ENCODE results near the gene IKBKG. TPM values are rescaled to one million over a fixed set of nuclear protein-coding genes. Genes with fewer than 3 reads are reported as not detected.
"Not testable (repeated sequence)": the region's sequence is repeated elsewhere in the genome, so short reads cannot be mapped to it uniquely, and the experiment has no call there.

The IKBKG gene
- total RNA-seq, 1 donor from 2014 or later: 20.6 TPM

DNA sequence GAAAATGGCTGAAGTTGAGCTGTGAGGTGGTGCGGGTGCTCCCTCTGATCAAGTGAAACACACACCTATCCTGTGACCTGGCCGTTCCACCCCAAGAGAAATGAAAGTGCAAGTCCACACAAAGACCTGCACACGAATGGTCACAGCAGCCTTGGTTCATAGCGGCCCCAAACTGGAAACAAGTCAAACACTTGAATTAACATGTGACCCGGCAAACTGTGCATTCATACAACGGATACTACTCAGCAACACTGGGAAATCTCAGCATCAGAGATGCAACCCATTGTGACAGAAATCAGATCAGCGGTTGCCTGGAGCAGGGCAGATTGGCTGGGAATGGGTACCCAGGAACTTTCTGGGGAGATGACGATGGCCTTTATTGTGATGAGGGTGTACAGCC, 8.3 kb upstream of the IKBKG start:
- Mint-ChIP-seq H3K4me3 (no peak overlapping the region), H3K9me3 (peaks cover 5% of the 10 kb centered on the region), H3K27ac (no peak overlapping the region), H3K36me3 (peaks cover 8% of the 10 kb centered on the region), H3K27me3 (ENCODE audit: low read depth) (no peaks in the 10 kb centered on the region), H3K4me1 (peaks cover 2% of the 10 kb centered on the region)
- DNase-seq (ENCODE audit: low spot score in 2 of 2, unreplicated experiment in 2 of 2): no peak
- TF ChIP-seq, protein P1, sequence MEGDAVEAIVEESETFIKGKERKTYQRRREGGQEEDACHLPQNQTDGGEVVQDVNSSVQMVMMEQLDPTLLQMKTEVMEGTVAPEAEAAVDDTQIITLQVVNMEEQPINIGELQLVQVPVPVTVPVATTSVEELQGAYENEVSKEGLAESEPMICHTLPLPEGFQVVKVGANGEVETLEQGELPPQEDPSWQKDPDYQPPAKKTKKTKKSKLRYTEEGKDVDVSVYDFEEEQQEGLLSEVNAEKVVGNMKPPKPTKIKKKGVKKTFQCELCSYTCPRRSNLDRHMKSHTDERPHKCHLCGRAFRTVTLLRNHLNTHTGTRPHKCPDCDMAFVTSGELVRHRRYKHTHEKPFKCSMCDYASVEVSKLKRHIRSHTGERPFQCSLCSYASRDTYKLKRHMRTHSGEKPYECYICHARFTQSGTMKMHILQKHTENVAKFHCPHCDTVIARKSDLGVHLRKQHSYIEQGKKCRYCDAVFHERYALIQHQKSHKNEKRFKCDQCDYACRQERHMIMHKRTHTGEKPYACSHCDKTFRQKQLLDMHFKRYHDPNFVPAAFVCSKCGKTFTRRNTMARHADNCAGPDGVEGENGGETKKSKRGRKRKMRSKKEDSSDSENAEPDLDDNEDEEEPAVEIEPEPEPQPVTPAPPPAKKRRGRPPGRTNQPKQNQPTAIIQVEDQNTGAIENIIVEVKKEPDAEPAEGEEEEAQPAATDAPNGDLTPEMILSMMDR (IDR thresholded peaks at IDR 0.05; ENCODE audit: unreplicated experiment): no peak

DNA sequence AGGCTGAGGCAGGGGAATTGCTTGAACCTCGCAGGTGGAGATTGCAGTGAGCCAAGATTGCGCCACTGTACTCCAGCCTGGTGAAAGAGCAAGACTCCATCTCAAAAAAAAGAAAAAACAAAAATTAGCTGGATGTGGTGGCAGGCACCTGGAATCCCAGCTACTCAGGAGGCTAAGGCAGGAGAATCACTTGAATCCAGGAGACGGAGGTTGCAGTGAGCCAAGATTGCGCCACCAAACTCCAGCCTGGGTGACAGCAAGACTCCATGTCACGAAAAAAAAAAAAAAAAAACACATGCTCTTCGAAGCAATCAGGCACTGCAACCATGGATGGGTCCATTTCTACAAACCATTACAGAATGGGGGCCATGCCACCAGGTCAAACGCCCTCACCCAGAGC, 7.1 kb upstream of the IKBKG start:
- not testable (repeated sequence) for H3K27ac Mint-ChIP-seq; H3K4me1 Mint-ChIP-seq; DNase-seq (ENCODE audit: low spot score in 2 of 2, unreplicated experiment in 2 of 2); H3K4me3 Mint-ChIP-seq; H3K9me3 Mint-ChIP-seq; H3K27me3 Mint-ChIP-seq (ENCODE audit: low read depth); H3K36me3 Mint-ChIP-seq

DNA sequence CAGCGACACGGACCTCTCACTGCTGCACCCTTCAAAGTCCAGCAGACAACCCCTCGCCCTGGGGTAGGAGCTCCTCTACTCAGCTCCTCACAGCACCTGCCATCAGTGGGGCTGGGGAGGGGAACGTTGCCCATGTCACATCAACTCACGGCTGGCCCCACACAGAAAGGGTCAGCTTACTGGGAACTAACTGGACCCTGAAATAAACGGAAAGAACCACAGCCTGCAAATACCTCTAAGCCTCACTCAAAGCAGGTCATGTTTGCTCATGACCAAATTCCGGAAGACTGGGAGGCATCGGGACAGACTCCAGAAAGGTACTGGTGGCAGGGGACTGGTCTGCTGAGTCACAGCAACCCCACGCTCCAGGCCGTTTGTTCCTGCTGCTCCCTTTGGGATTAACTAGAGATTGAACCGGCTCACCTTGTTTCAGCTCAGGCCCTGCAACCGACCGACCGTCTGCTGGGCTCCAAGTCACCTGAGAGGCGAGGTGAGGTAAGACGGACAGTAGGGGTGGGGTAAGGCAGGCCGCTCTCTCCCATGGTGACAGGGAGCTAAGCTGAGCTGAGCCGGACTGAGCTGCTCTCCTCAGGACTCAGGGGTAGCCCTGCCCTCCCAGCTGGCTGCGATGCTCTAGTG, 6.4 kb upstream of the IKBKG start:
- Mint-ChIP-seq H3K36me3 (peaks cover 6% of the 10 kb centered on the region), H3K27me3 (ENCODE audit: low read depth) (no peaks in the 10 kb centered on the region), H3K4me1 (peaks cover 6% of the 10 kb centered on the region), H3K4me3 (no peak overlapping the region), H3K9me3 (peaks cover 5% of the 10 kb centered on the region), H3K27ac (no peak overlapping the region)
- TF ChIP-seq, protein P1 (IDR thresholded peaks at IDR 0.05; ENCODE audit: unreplicated experiment): no peak
- DNase-seq (ENCODE audit: low spot score in 2 of 2, unreplicated experiment in 2 of 2): no peak

DNA sequence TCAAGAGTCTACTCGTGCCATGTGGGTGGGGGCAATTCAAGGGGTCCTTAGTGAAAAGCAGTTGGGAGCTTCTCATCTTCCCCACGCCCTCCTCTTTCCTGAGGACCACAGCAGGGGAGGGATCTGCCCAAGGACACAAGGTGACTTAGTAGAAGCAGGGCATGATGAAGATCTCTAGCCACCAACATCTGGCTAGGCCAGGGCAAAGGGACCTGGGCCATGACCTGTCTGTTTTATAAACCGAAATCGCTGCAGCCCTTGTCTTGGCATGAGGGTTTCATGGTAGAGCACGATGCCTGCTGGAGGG, 5.9 kb upstream of the IKBKG start:
- Mint-ChIP-seq H3K9me3 (peaks cover 5% of the 10 kb centered on the region), H3K4me3 (no peak overlapping the region), H3K4me1 (peaks cover 9% of the 10 kb centered on the region), H3K27me3 (ENCODE audit: low read depth) (no peaks in the 10 kb centered on the region), H3K36me3 (peaks cover 6% of the 10 kb centered on the region), H3K27ac (no peak overlapping the region)
- no peak for DNase-seq (ENCODE audit: low spot score in 2 of 2, unreplicated experiment in 2 of 2)
- TF ChIP-seq, protein P1 (IDR thresholded peaks at IDR 0.05; ENCODE audit: unreplicated experiment): no peak

DNA sequence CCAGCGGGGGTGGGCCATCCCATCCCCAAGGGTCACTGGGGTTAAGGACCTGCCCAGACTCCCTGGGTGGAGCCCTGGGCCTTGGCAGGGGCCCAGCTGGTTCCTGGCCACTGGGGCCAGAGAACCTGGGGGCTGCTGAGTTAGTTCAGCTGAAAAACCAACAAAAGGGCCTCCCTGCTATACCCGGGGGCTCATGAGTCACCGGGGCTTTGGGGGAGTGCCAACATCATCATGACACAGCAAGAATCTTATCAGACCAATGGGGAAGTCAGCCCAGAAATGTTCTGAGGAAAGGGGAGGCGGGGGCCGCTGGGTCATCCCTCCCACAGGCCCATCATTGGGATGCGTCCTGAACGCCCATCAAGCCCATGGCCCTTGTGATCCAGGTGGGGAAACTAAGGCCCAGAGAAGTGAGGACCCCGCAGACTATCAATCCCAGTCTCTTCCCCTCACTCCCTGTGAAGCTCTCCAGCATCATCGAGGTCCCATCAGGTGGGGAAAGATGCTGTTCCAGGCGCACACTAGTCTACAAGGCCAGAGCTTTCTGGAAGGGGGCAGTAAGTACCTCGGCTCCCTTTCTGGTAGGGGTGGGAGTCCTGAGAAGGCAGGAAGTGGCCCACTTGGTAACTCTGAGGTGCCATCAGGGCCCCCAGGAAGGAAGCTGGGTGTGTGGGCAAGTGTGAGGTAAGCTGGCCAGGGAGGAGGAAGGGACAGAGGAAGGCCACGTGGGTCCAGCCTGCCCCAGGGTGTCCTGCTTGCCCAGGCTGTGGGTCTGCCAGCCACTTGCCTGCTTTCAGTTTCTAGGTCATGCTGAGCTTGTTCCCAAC, 5.3 kb upstream of the IKBKG start:
- H3K36me3 Mint-ChIP-seq: peaks cover 6% of the 10 kb centered on the region
- TF ChIP-seq, protein P1 (IDR thresholded peaks at IDR 0.05; ENCODE audit: unreplicated experiment): no peak
- H3K27ac Mint-ChIP-seq: peak overlapping the region; percentile 30
- peaks cover 5% of the 10 kb centered on the region for H3K9me3 Mint-ChIP-seq
- no peak overlapping the region for H3K4me3 Mint-ChIP-seq
- peaks cover 9% of the 10 kb centered on the region for H3K4me1 Mint-ChIP-seq
- DNase-seq (ENCODE audit: low spot score in 2 of 2, unreplicated experiment in 2 of 2): no peak
- H3K27me3 Mint-ChIP-seq (ENCODE audit: low read depth): no peaks in the 10 kb centered on the region

DNA sequence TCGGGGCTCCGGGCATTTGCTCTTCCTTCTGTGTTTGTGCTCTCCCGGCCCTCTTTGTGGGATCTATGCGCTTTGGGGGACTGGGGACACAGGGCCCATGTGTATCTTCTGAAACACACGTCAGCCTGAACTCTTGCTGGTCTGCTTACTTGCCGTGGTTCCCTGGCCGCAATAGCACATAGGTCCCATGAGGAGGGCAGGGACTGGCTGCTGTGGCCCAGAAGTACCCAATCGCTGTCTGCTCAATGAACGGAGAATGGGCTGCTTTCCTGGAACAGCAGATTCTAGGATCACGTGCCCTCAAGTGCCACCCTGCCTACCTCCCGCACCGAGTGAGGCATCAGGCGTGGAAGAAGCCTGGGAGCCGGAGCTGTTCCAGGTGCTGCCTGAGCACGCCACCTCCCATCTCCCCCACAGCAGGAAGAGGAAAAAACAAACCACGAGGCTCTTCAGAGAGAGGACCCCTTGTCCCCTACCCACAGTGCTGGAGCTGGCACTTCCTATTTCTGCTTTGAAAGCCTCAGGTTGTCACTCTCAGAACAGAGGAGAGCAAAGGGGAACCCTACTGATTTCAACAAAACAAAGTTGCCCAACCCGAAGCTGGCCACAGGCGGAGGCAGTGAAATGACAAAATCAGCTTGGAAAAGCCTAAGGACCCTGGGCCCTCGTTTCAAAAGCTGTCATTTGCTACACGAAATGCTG, 4.5 kb upstream of the IKBKG start:
- no peak overlapping the region for H3K27ac Mint-ChIP-seq
- H3K4me1 Mint-ChIP-seq: peaks cover 9% of the 10 kb centered on the region
- H3K27me3 Mint-ChIP-seq (ENCODE audit: low read depth): no peaks in the 10 kb centered on the region
- peaks cover 7% of the 10 kb centered on the region for H3K36me3 Mint-ChIP-seq
- TF ChIP-seq, protein P1 (IDR thresholded peaks at IDR 0.05; ENCODE audit: unreplicated experiment): no peak
- no peak overlapping the region for H3K4me3 Mint-ChIP-seq
- no peak for DNase-seq (ENCODE audit: low spot score in 2 of 2, unreplicated experiment in 2 of 2)
- H3K9me3 Mint-ChIP-seq: peaks cover 6% of the 10 kb centered on the region
